ENCODE results near the gene TFEC. TPM values are rescaled to one million over a fixed set of nuclear protein-coding genes. Genes with fewer than 3 reads are reported as not detected.
"Not testable (repeated sequence)": the region's sequence is repeated elsewhere in the genome, so short reads cannot be mapped to it uniquely, and the experiment has no call there.

The TFEC gene
- 1.6 TPM for total RNA-seq
- long read RNA-seq: 0 reads

GRCh38 chr7:116030651-116031276 is at the start of gene TFEC:
Gene TFEC (minus strand): TSS chr7:116030763. CDS start chr7:115984441, 46,322 bp downstream.
- intact Hi-C loops (cut with DNase I): no loop called here
- ATAC-seq (no peak), DNase-seq (ENCODE audit: missing footprints) (no peak)

GRCh38 chr7:116075351-116076145 is 45.0 kb upstream of the TFEC start:
- no peak for ATAC-seq
- intact Hi-C loops (cut with DNase I): no loop called here
- DNase-seq (ENCODE audit: missing footprints): no peak

- intact Hi-C loops (cut with DNase I): no loop called here
- DNase-seq (ENCODE audit: missing footprints): no peak
- ATAC-seq: no peak
Observed at GRCh38 chr7:116071629-116072028, 41.1 kb upstream of the TFEC start.

- no peak for ATAC-seq
- intact Hi-C loops (cut with DNase I): no loop called here
Observed at GRCh38 chr7:116064179-116064578, 33.6 kb upstream of the TFEC start.

GRCh38 chr7:116062666-116063065 is 32.1 kb upstream of the TFEC start:
- DNase-seq (ENCODE audit: missing footprints) (no peak), ATAC-seq (no peak)
- intact Hi-C loops (cut with DNase I): no loop called here

More at GRCh38 chr7:116064179-116064578, 33.6 kb upstream of the TFEC start:
- DNase-seq (ENCODE audit: missing footprints): no peak

- ATAC-seq: no peak
- intact Hi-C loops (cut with DNase I): no loop called here
- DNase-seq (ENCODE audit: missing footprints): no peak
Observed at GRCh38 chr7:116052006-116052405, 21.4 kb upstream of the TFEC start.

GRCh38 chr7:116047261-116047660 is 16.7 kb upstream of the TFEC start:
- ATAC-seq; DNase-seq (ENCODE audit: missing footprints); intact Hi-C loops (cut with DNase I): not testable (repeated sequence)

- DNase-seq (ENCODE audit: missing footprints) (no peak), ATAC-seq (no peak)
- intact Hi-C loops (cut with DNase I): no loop called here
Observed at GRCh38 chr7:116045532-116045931, 15.0 kb upstream of the TFEC start.

GRCh38 chr7:116041615-116042014 is 11.1 kb upstream of the TFEC start:
- intact Hi-C loops (cut with DNase I): no loop called here
- DNase-seq (ENCODE audit: missing footprints) (no peak), ATAC-seq (no peak)

- no peak for ATAC-seq
Observed at GRCh38 chr7:116037401-116037800, 6.8 kb upstream of the TFEC start.

GRCh38 chr7:116034411-116034810 is 3.8 kb upstream of the TFEC start:
- intact Hi-C loops (cut with DNase I): no loop called here
- ATAC-seq (no peak), DNase-seq (ENCODE audit: missing footprints) (no peak)

More at GRCh38 chr7:116037401-116037800, 6.8 kb upstream of the TFEC start:
- no peak for DNase-seq (ENCODE audit: missing footprints)
- intact Hi-C loops (cut with DNase I): no loop called here

GRCh38 chr7:116032886-116033285 is 2.3 kb upstream of the TFEC start:
- DNase-seq (ENCODE audit: missing footprints) (no peak), ATAC-seq (no peak)
- intact Hi-C loops (cut with DNase I): no loop called here

GRCh38 chr7:116028787-116029186 is 1.8 kb downstream of the TFEC start:
- DNase-seq (ENCODE audit: missing footprints) (no peak), ATAC-seq (no peak)
- intact Hi-C loops (cut with DNase I): no loop called here

GRCh38 chr7:116027786-116028185 is 2.8 kb downstream of the TFEC start:
- DNase-seq (ENCODE audit: missing footprints) (no peak), ATAC-seq (no peak)
- intact Hi-C loops (cut with DNase I): no loop called here

GRCh38 chr7:116024826-116025809 is 5.4 kb downstream of the TFEC start:
- intact Hi-C loops (cut with DNase I): no loop called here
- ATAC-seq (peak; percentile 20), DNase-seq (ENCODE audit: missing footprints) (no peak)

- no peak for DNase-seq (ENCODE audit: missing footprints)
- intact Hi-C loops (cut with DNase I): no loop called here
Observed at GRCh38 chr7:116021237-116021636, 9.3 kb downstream of the TFEC start.

GRCh38 chr7:116018731-116019130 is 11.8 kb downstream of the TFEC start:
- ATAC-seq (no peak), DNase-seq (ENCODE audit: missing footprints) (no peak)
- intact Hi-C loops (cut with DNase I): no loop called here

More at GRCh38 chr7:116021237-116021636, 9.3 kb downstream of the TFEC start:
- ATAC-seq: no peak

- DNase-seq (ENCODE audit: missing footprints): no peak
- intact Hi-C loops (cut with DNase I): no loop called here
- no peak for ATAC-seq
Observed at GRCh38 chr7:116013675-116014074, 16.9 kb downstream of the TFEC start.

GRCh38 chr7:116011584-116011983 is 19.0 kb downstream of the TFEC start:
- ATAC-seq: no peak
- DNase-seq (ENCODE audit: missing footprints): no peak
- intact Hi-C loops (cut with DNase I): no loop called here
